ENCODE measurements around the gene SCFD1. TPM values are rescaled to one million over a fixed set of nuclear protein-coding genes. Genes with fewer than 3 reads are reported as not detected.
A peak's percentile ranks its signal among the peaks of the same experiment; 100 is the strongest.

The SCFD1 gene
- total and polyA plus RNA-seq, 10 of the 15 experiments (the other 5 are each of a cell fraction or from before 2014, with no cell fraction given) = 61.5 to 98.4 (median 82.5) TPM

- intact Hi-C loops (cut with micrococcal nuclease; ENCODE audit: unreplicated experiment) (no loop called here), in situ Hi-C loops (cut with MboI) (loop anchor here (5.0 kb wide), 1 partner anchor 252 kb away; no protein-coding TSS in a partner anchor)
- ATAC-seq (no peak), DNase-seq (ENCODE audit: low read depth, low spot score) (no peak), FAIRE-seq (no peak)
- no peaks in the 10 kb centered on the region for H3K79me2 ChIP-seq (ENCODE audit: control insufficient read depth, insufficient read depth, low read length)
- no peak overlapping the region for H2AFZ ChIP-seq (ENCODE audit: control insufficient read depth, low read depth, low read length)
- H4K20me1 ChIP-seq (ENCODE audit: control insufficient read depth, insufficient read depth) = no peaks in the 10 kb centered on the region
- H3K9ac ChIP-seq (ENCODE audit: control insufficient read depth, insufficient read depth, low read length) = no peak overlapping the region
- H3K27me3 ChIP-seq (replicated peaks in 1 of 2; ENCODE audit: control insufficient read depth in 2 of 2, insufficient read depth in 2 of 2, low read length in 1 of 2) = no peaks in the 10 kb centered on the region
- H3K9me3 ChIP-seq (replicated peaks; ENCODE audit: control insufficient read depth, insufficient read depth, low read length) = no peaks in the 10 kb centered on the region
- no peak overlapping the region for H3K4me2 ChIP-seq (ENCODE audit: control insufficient read depth, insufficient read depth)
- TSS peak; percentile 15 for BruUV-seq (replicated peaks)
- no peak overlapping the region for H3K4me3 ChIP-seq
- H3K36me3 ChIP-seq (ENCODE audit: control insufficient read depth in 2 of 2, insufficient read depth in 2 of 2, low read length in 1 of 2) = peaks cover 2 to 9% of the 10 kb centered on the region in 2 experiments; a peak in 2 of 4 replicates
- POLR2A ChIA-PET = no interaction called here
- H3K4me1 ChIP-seq (ENCODE audit: control insufficient read depth, insufficient read depth, low read length) = no peaks in the 10 kb centered on the region
- CTCF ChIA-PET = interaction anchor here (0.6 to 2.5 kb wide), 8 partner anchors 10 to 699 kb away, joined by 3 to 15 read pairs (median 3); no protein-coding TSS in a partner anchor
- H3K27ac ChIP-seq (ENCODE audit: control insufficient read depth, insufficient read depth) = no peak overlapping the region
- RAD21 ChIA-PET (ENCODE audit: unreplicated experiment) = no interaction called here
- SMC1A ChIA-PET (ENCODE audit: uncharacterized antibody, unreplicated experiment) = interaction anchor here (1.6 to 1.8 kb wide), 2 partner anchors 25 to 701 kb away, joined by 3 read pairs; no protein-coding TSS in a partner anchor
- no peak for TF ChIP-seq MTA2 (IDR thresholded peaks at IDR 0.05; ENCODE audit: low read depth)
- no peak for TF ChIP-seq HSF1 (IDR thresholded peaks at IDR 0.05; ENCODE audit: low read depth, low read length)
- no peak for TF ChIP-seq LARP7 (IDR thresholded peaks at IDR 0.05)
- no peak for TF ChIP-seq RAD51 (IDR thresholded peaks at IDR 0.05)
- TF ChIP-seq TBL1XR1 (IDR thresholded peaks at IDR 0.05; ENCODE audit: low read depth, low read length) = no peak
- no peak for TF ChIP-seq MEF2B (IDR thresholded peaks at IDR 0.05; ENCODE audit: partially characterized antibody, poor library complexity, severe bottlenecking)
- no peak for TF ChIP-seq REST (IDR thresholded peaks at IDR 0.05; ENCODE audit: low read depth, low read length)
- no peak for TF ChIP-seq BRCA1 (IDR thresholded peaks at IDR 0.05; ENCODE audit: low read depth, low read length)
- no peak for TF ChIP-seq MYC (IDR thresholded peaks at IDR 0.05; ENCODE audit: insufficient read depth, insufficient read length, insufficient replicate concordance, low read length, severe bottlenecking)
- no peak for TF ChIP-seq GABPA (IDR thresholded peaks at IDR 0.05; ENCODE audit: low read depth)
- TF ChIP-seq ZBTB4 (CRISPR knock-in tag; IDR thresholded peaks at IDR 0.05) = no peak
- no peak for TF ChIP-seq DPF2 (IDR thresholded peaks at IDR 0.05)
- TF ChIP-seq NKRF (conservative IDR thresholded peaks at IDR 0.05) = no peak
- TF ChIP-seq NR2F1 (conservative IDR thresholded peaks at IDR 0.05) = no peak
- TF ChIP-seq ESRRA (IDR thresholded peaks at IDR 0.05; ENCODE audit: low read length) = no peak
These were observed 33.0 kb downstream of the SCFD1 start for GRCh38 chr14:30655124-30655523.
